ENCODE results near the gene NPAS2. TPM values are rescaled to one million over a fixed set of nuclear protein-coding genes. Genes with fewer than 3 reads are reported as not detected.
A peak's percentile ranks its signal among the peaks of the same experiment; 100 is the strongest.

Gene NPAS2
- total and polyA plus RNA-seq, 7 donors, result 8.5 to 56.2 (median 17.3) TPM

DNA sequence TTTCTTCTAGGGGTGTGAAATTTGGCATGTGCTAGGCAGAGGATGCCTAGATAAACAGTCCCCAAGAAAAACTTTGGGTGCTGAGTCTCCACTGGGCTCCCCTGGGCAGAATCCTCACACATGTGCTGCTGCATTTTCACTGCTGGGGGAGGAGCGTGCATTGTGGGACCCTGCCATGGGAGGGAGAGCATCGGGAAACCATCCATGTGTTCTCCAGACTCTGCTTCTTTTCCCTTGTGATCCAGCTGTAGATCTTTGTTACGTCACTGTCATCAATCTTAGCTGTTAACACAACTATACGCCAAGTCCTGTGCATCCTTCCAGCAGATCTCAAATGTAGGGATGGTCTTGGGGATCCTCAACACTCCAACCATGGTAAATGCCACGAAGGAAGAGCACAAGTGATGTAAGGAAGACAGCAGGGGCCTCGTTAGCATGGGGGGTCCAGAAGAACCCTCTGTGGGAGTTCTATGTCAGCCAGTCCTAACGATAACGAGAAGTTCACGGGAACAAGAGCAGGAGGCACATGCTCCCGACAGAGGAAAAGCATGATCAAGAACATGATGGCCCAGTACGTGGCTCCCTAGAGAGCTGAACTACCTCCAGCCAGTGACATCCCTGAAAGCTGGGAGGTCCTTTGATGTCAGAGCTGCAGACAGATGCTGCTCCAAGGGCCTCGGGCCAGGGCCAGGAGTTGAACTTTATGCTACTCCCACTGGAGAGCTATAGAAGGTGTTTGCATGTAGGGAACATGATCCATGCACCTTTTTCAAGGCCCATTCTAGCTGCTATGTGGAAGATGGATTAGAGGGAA lies 41.1 kb upstream of the NPAS2 start:
- intact Hi-C loops (cut with DNase I), result no loop called here
- no peak overlapping the region for H3K27ac ChIP-seq
- ATAC-seq, result no peak
- no peaks in the 10 kb centered on the region for H3K4me1 ChIP-seq
- no peak for DNase-seq
- H3K36me3 ChIP-seq (ENCODE audit: insufficient read depth in 1 of 2, low read depth in 1 of 2), result no peaks in the 10 kb centered on the region
- H3K27me3 ChIP-seq (ENCODE audit: insufficient read depth in 3 of 3, low read length in 2 of 3), result no peaks in the 10 kb centered on the region
- WGBS, 3 donors, result 77 to 80% (median 78%) methylated on average over 12 of the region's 12 CpGs
- H3K4me3 ChIP-seq, result no peak overlapping the region
- no peaks in the 10 kb centered on the region for H3K9me3 ChIP-seq
- TF ChIP-seq, protein P1, sequence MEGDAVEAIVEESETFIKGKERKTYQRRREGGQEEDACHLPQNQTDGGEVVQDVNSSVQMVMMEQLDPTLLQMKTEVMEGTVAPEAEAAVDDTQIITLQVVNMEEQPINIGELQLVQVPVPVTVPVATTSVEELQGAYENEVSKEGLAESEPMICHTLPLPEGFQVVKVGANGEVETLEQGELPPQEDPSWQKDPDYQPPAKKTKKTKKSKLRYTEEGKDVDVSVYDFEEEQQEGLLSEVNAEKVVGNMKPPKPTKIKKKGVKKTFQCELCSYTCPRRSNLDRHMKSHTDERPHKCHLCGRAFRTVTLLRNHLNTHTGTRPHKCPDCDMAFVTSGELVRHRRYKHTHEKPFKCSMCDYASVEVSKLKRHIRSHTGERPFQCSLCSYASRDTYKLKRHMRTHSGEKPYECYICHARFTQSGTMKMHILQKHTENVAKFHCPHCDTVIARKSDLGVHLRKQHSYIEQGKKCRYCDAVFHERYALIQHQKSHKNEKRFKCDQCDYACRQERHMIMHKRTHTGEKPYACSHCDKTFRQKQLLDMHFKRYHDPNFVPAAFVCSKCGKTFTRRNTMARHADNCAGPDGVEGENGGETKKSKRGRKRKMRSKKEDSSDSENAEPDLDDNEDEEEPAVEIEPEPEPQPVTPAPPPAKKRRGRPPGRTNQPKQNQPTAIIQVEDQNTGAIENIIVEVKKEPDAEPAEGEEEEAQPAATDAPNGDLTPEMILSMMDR (IDR thresholded peaks at IDR 0.05), result no peak

DNA sequence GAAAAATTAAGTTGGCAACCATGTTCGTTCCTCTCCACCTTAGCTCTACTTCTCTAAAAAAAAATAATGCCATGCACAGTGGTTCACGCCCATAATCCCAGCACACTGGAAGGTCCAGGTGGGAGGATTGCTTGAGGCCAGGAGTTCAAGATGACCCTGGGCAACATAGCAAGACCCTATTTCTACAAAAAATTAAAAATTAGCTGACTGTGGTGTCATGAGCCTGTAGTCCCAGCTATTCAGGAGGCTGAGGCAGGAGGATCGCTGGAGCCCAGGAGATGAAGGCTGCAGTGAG lies 40.1 kb upstream of the NPAS2 start:
- Histone ChIP-seq H3K27me3 (ENCODE audit: insufficient read depth in 3 of 3, low read length in 2 of 3) (no peaks in the 10 kb centered on the region), H3K27ac (no peak overlapping the region), H3K36me3 (ENCODE audit: insufficient read depth in 1 of 2, low read depth in 1 of 2) (no peaks in the 10 kb centered on the region), H3K9me3 (no peaks in the 10 kb centered on the region), H3K4me1 (no peaks in the 10 kb centered on the region), H3K4me3 (no peak overlapping the region)
- intact Hi-C loops (cut with DNase I), result no loop called here
- WGBS, 3 donors, result 93 to 99% (median 98%) methylated on average over 3 of the region's 3 CpGs
- DNase-seq, result no peak
- TF ChIP-seq, protein P1 (IDR thresholded peaks at IDR 0.05), result no peak
- no peak for ATAC-seq

DNA sequence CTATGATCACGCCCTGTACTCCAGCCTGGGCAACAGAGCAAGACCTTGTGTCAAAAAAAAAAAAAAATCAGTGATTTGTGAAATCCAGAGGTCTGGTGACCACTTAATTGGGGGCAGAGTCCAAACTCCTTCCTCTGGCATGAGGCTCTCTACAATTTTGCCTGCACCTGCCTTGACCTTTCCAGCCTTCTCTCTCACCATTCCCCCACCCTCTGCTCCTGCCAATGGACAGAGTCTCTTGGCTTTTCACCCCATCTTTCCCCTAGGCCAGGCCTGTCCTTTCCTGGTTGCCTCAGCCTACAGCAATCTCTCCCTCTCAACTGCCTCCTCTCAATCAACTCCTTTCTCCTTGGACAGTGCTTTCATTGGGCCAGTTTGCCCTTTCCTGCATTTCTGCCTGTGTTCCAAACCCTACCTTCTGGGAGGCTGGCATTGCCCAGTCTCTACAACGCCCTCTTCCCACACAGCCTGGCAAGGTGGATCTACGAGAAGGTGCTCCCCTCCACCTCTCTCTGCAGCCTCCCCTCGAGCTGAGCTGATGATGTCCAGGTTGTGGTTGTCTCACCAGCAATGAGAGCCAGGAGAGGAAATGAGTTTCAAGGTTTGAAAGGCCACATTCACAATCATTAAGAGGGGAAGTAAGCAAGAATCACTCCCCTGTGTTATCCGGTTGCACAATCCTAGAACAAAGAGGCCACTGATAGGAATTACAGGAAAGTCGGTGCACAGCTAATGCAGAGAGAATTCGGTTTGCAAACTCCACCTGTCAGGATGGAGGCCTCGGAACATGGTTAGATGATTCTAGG lies 39.5 kb upstream of the NPAS2 start:
- Histone ChIP-seq H3K4me3 (no peak overlapping the region), H3K27ac (no peak overlapping the region), H3K27me3 (ENCODE audit: insufficient read depth in 3 of 3, low read length in 2 of 3) (no peaks in the 10 kb centered on the region), H3K9me3 (no peaks in the 10 kb centered on the region), H3K36me3 (ENCODE audit: insufficient read depth in 1 of 2, low read depth in 1 of 2) (no peaks in the 10 kb centered on the region), H3K4me1 (no peaks in the 10 kb centered on the region)
- ATAC-seq (peak in 2 of 4 donors; percentile 42 to 61), DNase-seq (no peak)
- TF ChIP-seq, protein P1 (IDR thresholded peaks at IDR 0.05), result no peak
- 52 to 63% (median 59%) methylated on average over 8 of the region's 8 CpGs for WGBS, 3 donors
- intact Hi-C loops (cut with DNase I), result no loop called here

DNA sequence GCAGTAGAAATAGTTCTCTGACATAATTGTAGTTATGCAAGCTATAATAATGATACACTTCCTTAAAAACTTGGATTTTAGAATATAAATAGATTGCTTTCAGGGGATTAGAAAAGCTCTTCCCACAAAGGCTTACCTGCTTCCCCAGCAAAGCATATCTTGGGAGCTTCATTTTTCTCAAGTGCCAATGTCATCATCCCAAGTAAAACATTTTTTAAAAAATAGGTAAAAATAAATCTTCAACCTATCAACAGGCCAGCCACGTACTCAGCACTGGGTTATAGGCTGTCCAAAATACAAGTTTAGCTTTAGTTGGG lies 39.0 kb upstream of the NPAS2 start:
- Histone ChIP-seq H3K4me1 (no peaks in the 10 kb centered on the region), H3K27ac (no peak overlapping the region), H3K4me3 (no peak overlapping the region), H3K9me3 (no peaks in the 10 kb centered on the region), H3K36me3 (ENCODE audit: insufficient read depth in 1 of 2, low read depth in 1 of 2) (no peaks in the 10 kb centered on the region), H3K27me3 (ENCODE audit: insufficient read depth in 3 of 3, low read length in 2 of 3) (no peaks in the 10 kb centered on the region)
- TF ChIP-seq, protein P1 (IDR thresholded peaks at IDR 0.05), result no peak
- no peak for ATAC-seq
- WGBS, 3 donors, result 93 to 95% (median 94%) methylated on average over 1 of the region's 1 CpG
- no peak for DNase-seq
- intact Hi-C loops (cut with DNase I), result no loop called here
